ENCODE measurements around the gene DENND2C. TPM values are rescaled to one million over a fixed set of nuclear protein-coding genes. Genes with fewer than 3 reads are reported as not detected.

Gene DENND2C
- total and polyA plus RNA-seq, 2 of the 13 experiments (the other 11 are each of a cell fraction or from before 2014, with no cell fraction given) = 0.08 to 0.33 TPM

DNA sequence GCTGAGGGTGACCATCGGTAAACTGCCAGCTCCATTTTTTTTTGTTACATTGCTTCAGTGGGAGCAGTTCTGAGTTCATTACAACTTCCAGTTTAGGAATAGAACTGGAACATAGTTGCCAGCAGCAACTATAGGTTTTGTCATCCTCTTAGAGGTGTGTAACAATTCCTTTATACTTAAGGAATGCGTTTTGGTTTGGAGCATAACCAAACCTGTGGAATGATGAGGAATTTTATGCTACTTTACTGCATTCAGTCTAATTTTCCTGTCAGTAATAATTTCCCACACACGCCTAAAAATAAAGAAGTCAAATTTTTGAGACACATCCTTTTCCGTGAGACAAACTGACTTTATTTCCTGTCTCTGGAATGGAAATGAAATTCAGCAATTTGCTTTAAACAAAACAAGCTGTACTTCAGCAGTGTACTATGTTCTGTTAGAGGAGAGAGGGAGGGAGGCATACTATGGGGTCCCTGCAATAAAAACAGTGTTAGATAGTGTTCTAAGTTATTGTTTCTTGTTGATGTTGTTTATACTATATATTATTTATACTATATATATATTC, 30.3 kb upstream of the DENND2C start:
- in situ Hi-C loops (cut with HindIII; ENCODE audit: extremely low pct_ligation_motif_present, low pct_unique_long_range_greater_than_20kb) (no loop called here), intact Hi-C loops (cut with micrococcal nuclease; ENCODE audit: unreplicated experiment) (no loop called here)
- ATAC-seq (no peak), DNase-seq (ENCODE audit: low spot score) (no peak), FAIRE-seq (no peak)
- TF ChIP-seq TRIM24 (CRISPR knock-in tag; IDR thresholded peaks at IDR 0.05) (no peak), SIX4 (CRISPR knock-in tag; IDR thresholded peaks at IDR 0.05) (no peak), HOXA7 (CRISPR knock-in tag; IDR thresholded peaks at IDR 0.05) (no peak), ZNF292 (CRISPR knock-in tag; IDR thresholded peaks at IDR 0.05; ENCODE audit: borderline replicate concordance, low read depth) (no peak), KMT2A (CRISPR knock-in tag; IDR thresholded peaks at IDR 0.05) (no peak)
- TF ChIP-seq, protein P1, sequence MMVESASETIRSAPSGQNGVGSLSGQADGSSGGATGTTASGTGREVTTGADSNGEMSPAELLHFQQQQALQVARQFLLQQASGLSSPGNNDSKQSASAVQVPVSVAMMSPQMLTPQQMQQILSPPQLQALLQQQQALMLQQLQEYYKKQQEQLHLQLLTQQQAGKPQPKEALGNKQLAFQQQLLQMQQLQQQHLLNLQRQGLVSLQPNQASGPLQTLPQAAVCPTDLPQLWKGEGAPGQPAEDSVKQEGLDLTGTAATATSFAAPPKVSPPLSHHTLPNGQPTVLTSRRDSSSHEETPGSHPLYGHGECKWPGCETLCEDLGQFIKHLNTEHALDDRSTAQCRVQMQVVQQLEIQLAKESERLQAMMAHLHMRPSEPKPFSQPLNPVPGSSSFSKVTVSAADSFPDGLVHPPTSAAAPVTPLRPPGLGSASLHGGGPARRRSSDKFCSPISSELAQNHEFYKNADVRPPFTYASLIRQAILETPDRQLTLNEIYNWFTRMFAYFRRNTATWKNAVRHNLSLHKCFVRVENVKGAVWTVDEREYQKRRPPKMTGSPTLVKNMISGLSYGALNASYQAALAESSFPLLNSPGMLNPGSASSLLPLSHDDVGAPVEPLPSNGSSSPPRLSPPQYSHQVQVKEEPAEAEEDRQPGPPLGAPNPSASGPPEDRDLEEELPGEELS (CRISPR knock-in tag; IDR thresholded peaks at IDR 0.05) = no peak
- TF ChIP-seq, protein P2, sequence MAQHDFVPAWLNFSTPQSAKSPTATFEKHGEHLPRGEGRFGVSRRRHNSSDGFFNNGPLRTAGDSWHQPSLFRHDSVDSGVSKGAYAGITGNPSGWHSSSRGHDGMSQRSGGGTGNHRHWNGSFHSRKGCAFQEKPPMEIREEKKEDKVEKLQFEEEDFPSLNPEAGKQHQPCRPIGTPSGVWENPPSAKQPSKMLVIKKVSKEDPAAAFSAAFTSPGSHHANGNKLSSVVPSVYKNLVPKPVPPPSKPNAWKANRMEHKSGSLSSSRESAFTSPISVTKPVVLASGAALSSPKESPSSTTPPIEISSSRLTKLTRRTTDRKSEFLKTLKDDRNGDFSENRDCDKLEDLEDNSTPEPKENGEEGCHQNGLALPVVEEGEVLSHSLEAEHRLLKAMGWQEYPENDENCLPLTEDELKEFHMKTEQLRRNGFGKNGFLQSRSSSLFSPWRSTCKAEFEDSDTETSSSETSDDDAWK (CRISPR knock-in tag; IDR thresholded peaks at IDR 0.05) = no peak
- BruUV-seq (replicated peaks) = no TSS peak
- Histone ChIP-seq H3K4me1 (ENCODE audit: insufficient read depth, low read length) (peaks cover 8% of the 10 kb centered on the region; the same call in 1 of the 2 replicates), H3K27ac (ENCODE audit: extremely low read length, insufficient read depth, low read length) (no peak overlapping the region), H4K20me1 (ENCODE audit: insufficient read depth, low read length) (no peaks in the 10 kb centered on the region), H2AFZ (ENCODE audit: low read length) (no peak overlapping the region), H3K4me2 (ENCODE audit: low read depth, low read length) (no peak overlapping the region), H3K36me3 (replicated peaks in 1 of 2; ENCODE audit: control insufficient read depth in 1 of 2, insufficient read depth in 2 of 2, low read length in 2 of 2) (no peaks in the 10 kb centered on the region), H3K79me2 (ENCODE audit: insufficient read depth, low read length) (no peaks in the 10 kb centered on the region), H3K4me3 (replicated peaks in 1 of 3; ENCODE audit: insufficient read depth in 1 of 3, low read depth in 2 of 3, low read length in 3 of 3) (no peak overlapping the region), H3K9ac (ENCODE audit: insufficient read depth, low read depth, low read length) (no peak overlapping the region), H3K9me3 (ENCODE audit: low read length) (no peaks in the 10 kb centered on the region), H3K27me3 (ENCODE audit: control insufficient read depth in 1 of 2, insufficient read depth in 2 of 2, low read length in 2 of 2) (no peaks in the 10 kb centered on the region)
- CTCF ChIA-PET (ENCODE audit: low intra/inter-chr PET ratio, low total read pairs) = no interaction called here
- POLR2A ChIA-PET = no interaction called here
- 48% methylated on average over 4 of the region's 4 CpGs for WGBS (ENCODE audit: low lambda C conversion rate)
